HEK293 (cell line): ENCODE measurements around the gene DAZ1.
"Not testable (repeated sequence)": the region's sequence is repeated elsewhere in the genome, so short reads cannot be mapped to it uniquely, and the experiment has no call there.

Source experiments
- REPIN1 ChIP-seq: fragments of 450-650 bp; formaldehyde crosslinking; IDR thresholded peaks from 2 replicates; pipeline ENCODE4 v1.5.1; 2017; ENCODE audit warnings: missing biosample characterization, missing genetic modification characterization, low read depth
- WT1 ChIP-seq: fragments of 450-650 bp; formaldehyde crosslinking; IDR thresholded peaks from 2 replicates; pipeline ENCODE4 v1.5.1; 2016; ENCODE audit warnings: missing biosample characterization, missing genetic modification characterization
- YY1 ChIP-seq: fragments of 450-650 bp; formaldehyde crosslinking; IDR thresholded peaks from 2 replicates; pipeline ENCODE4 v1.5.1; 2018; ENCODE audit warnings: missing biosample characterization, missing genetic modification characterization
- ZBTB26 ChIP-seq: fragments of 450-650 bp; formaldehyde crosslinking; optimal IDR thresholded peaks from 2 replicates; pipeline ENCODE3; 2016; ENCODE audit warnings: missing biosample characterization, mild to moderate bottlenecking, missing genetic modification characterization
- ZEB2 ChIP-seq: fragments of 450-650 bp; formaldehyde crosslinking; IDR thresholded peaks from 2 replicates; pipeline ENCODE4 v1.5.1; 2016; ENCODE audit warnings: missing biosample characterization, missing genetic modification characterization
- ZNF274 ChIP-seq, 2 experiments: fragments of 200-500 bp in 1 of 2; fragments of 450-650 bp in 1 of 2; sonication (Bioruptor generic) in 1 of 2; formaldehyde crosslinking in 1 of 2; IDR thresholded peaks; 2 replicates each; pipeline versions ENCODE4 v1.5.1 to v1.6.1; 2014 to 2016; ENCODE audit warnings: borderline replicate concordance in 1 of 2, inconsistent platforms in 1 of 2, low read length in 1 of 2, missing biosample characterization in 1 of 2, missing genetic modification characterization in 1 of 2
- ZNF311 ChIP-seq: fragments of 450-650 bp; formaldehyde crosslinking; IDR thresholded peaks from 2 replicates; pipeline ENCODE4 v1.5.1; 2017; ENCODE audit warnings: missing biosample characterization, missing genetic modification characterization, borderline replicate concordance
- ZNF350 ChIP-seq: fragments of 450-650 bp; formaldehyde crosslinking; IDR thresholded peaks from 2 replicates; pipeline ENCODE4 v1.5.0; 2017; ENCODE audit warnings: missing biosample characterization, mild to moderate bottlenecking, missing genetic modification characterization
- ZNF501 ChIP-seq: fragments of 450-650 bp; formaldehyde crosslinking; IDR thresholded peaks from 2 replicates; pipeline ENCODE4 v1.5.1; 2016; ENCODE audit warnings: missing biosample characterization, missing genetic modification characterization
- ZNF785 ChIP-seq: fragments of 450-650 bp; formaldehyde crosslinking; IDR thresholded peaks from 2 replicates; pipeline ENCODE4 v1.5.1; 2016; ENCODE audit warnings: missing biosample characterization, missing genetic modification characterization
- ZSCAN23 ChIP-seq: fragments of 450-650 bp; formaldehyde crosslinking; IDR thresholded peaks from 2 replicates; pipeline ENCODE4 v1.5.1; 2016; ENCODE audit warnings: missing biosample characterization, missing genetic modification characterization
- TF ChIP-seq, protein P1 (sequence below): fragments of 450-650 bp; formaldehyde crosslinking; IDR thresholded peaks from 2 replicates; pipeline ENCODE4 v1.5.1; 2016; ENCODE audit warnings: missing biosample characterization, missing genetic modification characterization, low read depth
- TF ChIP-seq, protein P2 (sequence below): fragments of 450-650 bp; formaldehyde crosslinking; IDR thresholded peaks from 2 replicates; pipeline ENCODE4 v1.5.1; 2016; ENCODE audit warnings: missing biosample characterization, missing genetic modification characterization

DNA sequence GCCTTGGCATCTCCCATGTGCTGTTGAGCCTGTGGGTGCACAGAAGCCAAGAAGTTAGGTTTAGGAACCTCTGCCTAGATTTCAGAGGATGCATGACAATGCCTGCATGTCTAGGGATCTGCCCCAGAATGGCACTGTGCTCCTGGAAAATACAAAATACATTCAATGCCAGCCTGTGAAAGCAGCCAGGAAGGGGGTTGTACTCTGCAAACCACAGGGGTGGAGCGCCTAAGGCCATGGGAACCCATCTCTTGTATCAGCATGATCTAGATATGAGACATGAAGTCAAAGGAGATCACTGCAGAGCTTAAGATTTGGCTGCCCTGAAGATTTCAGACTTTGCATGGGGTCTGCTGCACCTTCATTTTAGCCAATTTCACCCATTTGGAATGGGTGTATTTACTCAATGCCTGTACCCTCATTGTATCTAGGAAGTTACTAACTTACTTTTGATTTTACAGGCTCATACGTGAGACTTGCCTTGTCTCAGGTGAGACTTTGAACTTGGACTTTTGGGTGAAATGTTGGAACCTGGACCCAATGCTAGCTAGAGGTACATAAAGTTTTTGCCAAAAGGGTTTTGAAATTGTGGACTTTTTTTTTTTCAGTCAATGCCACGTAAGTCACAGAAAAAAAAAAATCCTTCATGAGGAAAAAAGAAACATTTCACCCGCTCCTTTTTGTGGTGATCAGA lies 11.1 kb upstream of the DAZ1 start:
- TF ChIP-seq, protein P1, sequence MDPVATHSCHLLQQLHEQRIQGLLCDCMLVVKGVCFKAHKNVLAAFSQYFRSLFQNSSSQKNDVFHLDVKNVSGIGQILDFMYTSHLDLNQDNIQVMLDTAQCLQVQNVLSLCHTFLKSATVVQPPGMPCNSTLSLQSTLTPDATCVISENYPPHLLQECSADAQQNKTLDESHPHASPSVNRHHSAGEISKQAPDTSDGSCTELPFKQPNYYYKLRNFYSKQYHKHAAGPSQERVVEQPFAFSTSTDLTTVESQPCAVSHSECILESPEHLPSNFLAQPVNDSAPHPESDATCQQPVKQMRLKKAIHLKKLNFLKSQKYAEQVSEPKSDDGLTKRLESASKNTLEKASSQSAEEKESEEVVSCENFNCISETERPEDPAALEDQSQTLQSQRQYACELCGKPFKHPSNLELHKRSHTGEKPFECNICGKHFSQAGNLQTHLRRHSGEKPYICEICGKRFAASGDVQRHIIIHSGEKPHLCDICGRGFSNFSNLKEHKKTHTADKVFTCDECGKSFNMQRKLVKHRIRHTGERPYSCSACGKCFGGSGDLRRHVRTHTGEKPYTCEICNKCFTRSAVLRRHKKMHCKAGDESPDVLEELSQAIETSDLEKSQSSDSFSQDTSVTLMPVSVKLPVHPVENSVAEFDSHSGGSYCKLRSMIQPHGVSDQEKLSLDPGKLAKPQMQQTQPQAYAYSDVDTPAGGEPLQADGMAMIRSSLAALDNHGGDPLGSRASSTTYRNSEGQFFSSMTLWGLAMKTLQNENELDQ: not testable (repeated sequence)
- TF ChIP-seq ZNF311 (tag by site-specific recombination); ZSCAN23 (tag by site-specific recombination); ZNF274 (IDR thresholded peaks at IDR 0.05; ENCODE audit: low read length); ZNF274 (tag by site-specific recombination; IDR thresholded peaks at IDR 0.05; ENCODE audit: borderline replicate concordance); ZEB2; ZBTB26; ZNF785; ZNF350; WT1 (tag by site-specific recombination); REPIN1 (tag by site-specific recombination); YY1; ZNF501 (tag by site-specific recombination): not testable (repeated sequence)
- TF ChIP-seq, protein P2, sequence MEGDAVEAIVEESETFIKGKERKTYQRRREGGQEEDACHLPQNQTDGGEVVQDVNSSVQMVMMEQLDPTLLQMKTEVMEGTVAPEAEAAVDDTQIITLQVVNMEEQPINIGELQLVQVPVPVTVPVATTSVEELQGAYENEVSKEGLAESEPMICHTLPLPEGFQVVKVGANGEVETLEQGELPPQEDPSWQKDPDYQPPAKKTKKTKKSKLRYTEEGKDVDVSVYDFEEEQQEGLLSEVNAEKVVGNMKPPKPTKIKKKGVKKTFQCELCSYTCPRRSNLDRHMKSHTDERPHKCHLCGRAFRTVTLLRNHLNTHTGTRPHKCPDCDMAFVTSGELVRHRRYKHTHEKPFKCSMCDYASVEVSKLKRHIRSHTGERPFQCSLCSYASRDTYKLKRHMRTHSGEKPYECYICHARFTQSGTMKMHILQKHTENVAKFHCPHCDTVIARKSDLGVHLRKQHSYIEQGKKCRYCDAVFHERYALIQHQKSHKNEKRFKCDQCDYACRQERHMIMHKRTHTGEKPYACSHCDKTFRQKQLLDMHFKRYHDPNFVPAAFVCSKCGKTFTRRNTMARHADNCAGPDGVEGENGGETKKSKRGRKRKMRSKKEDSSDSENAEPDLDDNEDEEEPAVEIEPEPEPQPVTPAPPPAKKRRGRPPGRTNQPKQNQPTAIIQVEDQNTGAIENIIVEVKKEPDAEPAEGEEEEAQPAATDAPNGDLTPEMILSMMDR (tag by site-specific recombination): not testable (repeated sequence)
